Glutamatergic neuron (in vitro differentiated cells): ENCODE measurements around the gene KRTAP1-3. TPM values are rescaled to one million over a fixed set of nuclear protein-coding genes. Genes with fewer than 3 reads are reported as not detected.
"Not testable (repeated sequence)": the region's sequence is repeated elsewhere in the genome, so short reads cannot be mapped to it uniquely, and the experiment has no call there.

ENCODE experiments used
- DNase-seq: peaks from one replicate; pipeline ENCODE4 v3.0.0; 2022
- H3K27ac Mint-ChIP-seq: one replicate; pipeline ENCODE4 v1.8.0; 2020; ENCODE audit warnings: mild to moderate bottlenecking, mixed read lengths, inconsistent platforms; ENCODE audit not compliant: unreplicated experiment
- H3K27me3 Mint-ChIP-seq: one replicate; pipeline ENCODE4 v1.8.0; 2020; ENCODE audit warnings: mild to moderate bottlenecking, moderate library complexity, mixed read lengths, inconsistent platforms; ENCODE audit not compliant: unreplicated experiment
- H3K36me3 Mint-ChIP-seq: one replicate; pipeline ENCODE4 v1.8.0; 2020; ENCODE audit warnings: mild to moderate bottlenecking, mixed read lengths, inconsistent platforms; ENCODE audit not compliant: unreplicated experiment
- H3K4me1 Mint-ChIP-seq: one replicate; pipeline ENCODE4 v1.8.0; 2020; ENCODE audit warnings: mild to moderate bottlenecking, low read depth, mixed read lengths, inconsistent platforms; ENCODE audit not compliant: unreplicated experiment
- H3K4me3 Mint-ChIP-seq: one replicate; pipeline ENCODE4 v1.8.0; 2020; ENCODE audit warnings: mild to moderate bottlenecking, mixed read lengths, inconsistent platforms; ENCODE audit not compliant: unreplicated experiment
- H3K9me3 Mint-ChIP-seq: one replicate; pipeline ENCODE4 v1.8.0; 2020; ENCODE audit warnings: mild to moderate bottlenecking, moderate library complexity, mixed read lengths, inconsistent platforms; ENCODE audit not compliant: unreplicated experiment
- long read RNA-seq: library from polyadenylated mRNA; unstranded; transcript quantifications from one replicate; pipeline ENCODE4 v2.0.0, GENCODE V29; 2020; ENCODE audit not compliant: unreplicated experiment
- total RNA-seq: library from RNA; stranded (reverse); fragmentation: NEBNext Ultra II Directional; extraction: Animal tissue kit (Norgen Biotek cat#: 25700); gene quantifications from one replicate; pipeline ENCODE4 v1.2.1, GENCODE V29; 2021; ENCODE audit not compliant: unreplicated experiment
- TF ChIP-seq, protein P1 (sequence below): fragments of 200-600 bp; sonication (generic); IDR thresholded peaks from one replicate; pipeline ENCODE4 v1.5.0; 2021; ENCODE audit not compliant: partially characterized antibody, unreplicated experiment

Gene KRTAP1-3
- not detected for total RNA-seq
- long read RNA-seq: 0 reads

GRCh38 chr17:41034346-41034935 is at the start of gene KRTAP1-3:
TSS of gene KRTAP1-3 (minus strand) at chr17:41034874. CDS start at chr17:41034821, 53 bp downstream.
- H3K27me3 Mint-ChIP-seq, H3K9me3 Mint-ChIP-seq, H3K36me3 Mint-ChIP-seq, H3K4me3 Mint-ChIP-seq, H3K4me1 Mint-ChIP-seq: not testable (repeated sequence)
- peak; percentile 23 for DNase-seq
- peak within 1 kb of the TSS; percentile 15 for H3K27ac Mint-ChIP-seq

DNA sequence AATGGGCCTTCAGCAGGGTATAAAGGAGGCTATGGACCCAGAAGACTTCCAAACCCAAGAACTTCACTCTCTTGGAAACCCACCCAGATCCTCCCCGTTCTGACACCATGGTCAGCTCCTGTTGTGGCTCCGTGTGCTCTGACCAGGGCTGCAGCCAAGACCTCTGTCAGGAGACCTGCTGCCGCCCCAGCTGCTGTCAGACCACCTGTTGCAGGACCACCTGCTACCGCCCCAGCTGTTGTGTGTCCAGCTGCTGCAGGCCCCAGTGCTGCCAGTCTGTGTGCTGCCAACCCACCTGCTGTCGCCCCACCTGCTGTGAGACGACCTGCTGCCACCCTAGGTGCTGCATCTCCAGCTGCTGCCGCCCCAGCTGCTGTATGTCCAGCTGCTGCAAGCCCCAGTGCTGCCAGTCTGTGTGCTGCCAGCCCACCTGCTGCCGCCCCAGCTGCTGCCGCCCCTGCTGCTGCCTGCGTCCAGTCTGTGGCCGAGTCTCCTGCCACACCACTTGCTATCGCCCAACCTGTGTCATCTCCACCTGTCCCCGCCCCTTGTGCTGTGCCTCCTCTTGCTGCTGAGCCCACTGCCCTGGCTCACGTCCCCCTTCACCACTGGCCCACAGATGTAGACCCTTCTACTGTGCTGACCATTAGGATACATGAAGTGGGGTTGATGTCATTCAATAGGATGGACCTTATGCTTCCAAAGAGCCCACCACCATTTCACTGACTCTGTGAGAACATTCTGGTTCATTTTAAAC is 49.6 kb upstream of the KRTAP1-3 start, which contains the start of gene KRTAP4-7:
KRTAP4-7 (plus strand) TSS at position 51 of the 757 bp plus-strand sequence; CDS start at position 108, 57 bp downstream.
- H3K27ac Mint-ChIP-seq, H3K27me3 Mint-ChIP-seq, H3K9me3 Mint-ChIP-seq, H3K4me3 Mint-ChIP-seq, DNase-seq, H3K4me1 Mint-ChIP-seq, H3K36me3 Mint-ChIP-seq: not testable (repeated sequence)

DNA sequence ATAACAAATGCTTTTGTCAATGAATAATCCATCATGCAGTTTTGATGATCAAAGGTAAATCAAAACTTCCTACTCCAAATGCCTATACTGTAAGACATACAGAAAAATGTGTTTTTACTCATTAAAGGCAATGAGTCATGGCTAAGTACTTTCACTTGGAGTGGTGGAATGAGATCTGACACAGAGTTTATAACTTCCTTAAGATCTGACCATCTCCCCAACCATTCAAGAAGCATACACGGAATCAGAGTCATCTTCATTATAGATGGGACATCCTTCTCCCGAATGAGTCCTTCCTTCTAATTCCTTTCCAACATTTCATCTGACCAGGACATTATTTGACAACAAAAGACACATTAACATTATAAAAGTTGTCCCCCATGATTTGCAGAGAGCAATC is 48.8 kb upstream of the KRTAP1-3 start:
- not testable (repeated sequence) for H3K9me3 Mint-ChIP-seq, H3K36me3 Mint-ChIP-seq, DNase-seq, H3K27me3 Mint-ChIP-seq, H3K27ac Mint-ChIP-seq, H3K4me3 Mint-ChIP-seq, H3K4me1 Mint-ChIP-seq

- H3K36me3 Mint-ChIP-seq: peaks cover 6% of the 10 kb centered on the region
- no peak overlapping the region for H3K4me3 Mint-ChIP-seq
- no peaks in the 10 kb centered on the region for H3K27me3 Mint-ChIP-seq
- no peaks in the 10 kb centered on the region for H3K4me1 Mint-ChIP-seq
- H3K9me3 Mint-ChIP-seq: peaks cover 7% of the 10 kb centered on the region
- H3K27ac Mint-ChIP-seq: no peak overlapping the region
- no peak for DNase-seq
- TF ChIP-seq, protein P1, sequence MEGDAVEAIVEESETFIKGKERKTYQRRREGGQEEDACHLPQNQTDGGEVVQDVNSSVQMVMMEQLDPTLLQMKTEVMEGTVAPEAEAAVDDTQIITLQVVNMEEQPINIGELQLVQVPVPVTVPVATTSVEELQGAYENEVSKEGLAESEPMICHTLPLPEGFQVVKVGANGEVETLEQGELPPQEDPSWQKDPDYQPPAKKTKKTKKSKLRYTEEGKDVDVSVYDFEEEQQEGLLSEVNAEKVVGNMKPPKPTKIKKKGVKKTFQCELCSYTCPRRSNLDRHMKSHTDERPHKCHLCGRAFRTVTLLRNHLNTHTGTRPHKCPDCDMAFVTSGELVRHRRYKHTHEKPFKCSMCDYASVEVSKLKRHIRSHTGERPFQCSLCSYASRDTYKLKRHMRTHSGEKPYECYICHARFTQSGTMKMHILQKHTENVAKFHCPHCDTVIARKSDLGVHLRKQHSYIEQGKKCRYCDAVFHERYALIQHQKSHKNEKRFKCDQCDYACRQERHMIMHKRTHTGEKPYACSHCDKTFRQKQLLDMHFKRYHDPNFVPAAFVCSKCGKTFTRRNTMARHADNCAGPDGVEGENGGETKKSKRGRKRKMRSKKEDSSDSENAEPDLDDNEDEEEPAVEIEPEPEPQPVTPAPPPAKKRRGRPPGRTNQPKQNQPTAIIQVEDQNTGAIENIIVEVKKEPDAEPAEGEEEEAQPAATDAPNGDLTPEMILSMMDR: no peak
Observed at GRCh38 chr17:41082626-41083025, 48.0 kb upstream of the KRTAP1-3 start.

- H3K4me3 Mint-ChIP-seq: no peak overlapping the region
- peaks cover 7% of the 10 kb centered on the region for H3K9me3 Mint-ChIP-seq
- peaks cover 7% of the 10 kb centered on the region for H3K36me3 Mint-ChIP-seq
- TF ChIP-seq, protein P1: no peak
- DNase-seq: no peak
- no peak overlapping the region for H3K27ac Mint-ChIP-seq
- H3K4me1 Mint-ChIP-seq: no peaks in the 10 kb centered on the region
- peaks cover 6% of the 10 kb centered on the region for H3K27me3 Mint-ChIP-seq
Observed at GRCh38 chr17:41076788-41077187, 42.1 kb upstream of the KRTAP1-3 start.

DNA sequence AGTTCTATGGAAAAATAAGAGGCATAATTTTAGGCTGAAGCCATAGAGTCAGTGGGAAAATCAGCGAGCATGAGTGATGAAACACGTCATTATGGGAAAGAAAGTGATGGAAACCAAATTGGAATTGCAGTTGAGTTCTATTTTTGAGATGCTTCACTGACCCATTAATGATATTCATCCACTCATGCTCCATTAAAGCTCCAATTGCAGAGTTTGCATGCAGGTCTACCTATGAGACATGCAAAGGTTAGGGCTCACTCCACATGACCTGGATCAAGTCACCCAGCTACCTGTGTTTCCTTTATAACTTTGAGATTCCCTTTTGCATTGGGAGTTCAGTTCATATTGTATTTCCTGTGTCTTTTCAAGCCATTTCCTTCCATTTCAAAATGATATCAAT is 39.0 kb upstream of the KRTAP1-3 start:
- Mint-ChIP-seq H3K36me3 (peaks cover 8% of the 10 kb centered on the region), H3K27me3 (peaks cover 8% of the 10 kb centered on the region), H3K4me3 (no peak overlapping the region), H3K4me1 (peaks cover 5% of the 10 kb centered on the region), H3K9me3 (peaks cover 9% of the 10 kb centered on the region), H3K27ac (no peak overlapping the region)
- no peak for DNase-seq
- TF ChIP-seq, protein P1: no peak
